Hepatocyte (in vitro differentiated cells): Measurements from ENCODE around the gene TMEM272. TPM values are rescaled to one million over a fixed set of nuclear protein-coding genes. Genes with fewer than 3 reads are reported as not detected.

ENCODE experiments used
- DNase-seq: peaks from one replicate; pipeline ENCODE4 v3.0.0-alpha.2; 2016; ENCODE audit warnings: low spot score
- H2AFZ ChIP-seq: fragments of 200-600 bp; sonication (generic); 2 replicates; pipeline ENCODE4 v1.6.0; 2016; ENCODE audit warnings: antibody characterized with exemption, mild to moderate bottlenecking
- H3K27ac ChIP-seq: fragments of 200-600 bp; sonication (generic); 2 replicates; pipeline ENCODE4 v1.5.1; 2016; ENCODE audit warnings: mild to moderate bottlenecking
- H3K27me3 ChIP-seq: fragments of 200-600 bp; sonication (generic); 2 replicates; pipeline ENCODE4 v1.6.1; 2016
- H3K36me3 ChIP-seq: fragments of 200-600 bp; sonication (generic); replicated peaks from 2 replicates; pipeline ENCODE4 v1.5.1; 2016; ENCODE audit warnings: low read depth; ENCODE audit not compliant: insufficient read depth
- H3K4me1 ChIP-seq: fragments of 200-600 bp; sonication (generic); 2 replicates; pipeline ENCODE4 v1.5.1; 2016; ENCODE audit warnings: mild to moderate bottlenecking, moderate library complexity; ENCODE audit not compliant: insufficient read depth
- H3K4me2 ChIP-seq: fragments of 200-600 bp; sonication (generic); 2 replicates; pipeline ENCODE4 v1.6.0; 2016
- H3K4me3 ChIP-seq: fragments of 200-600 bp; sonication (generic); 2 replicates; pipeline ENCODE4 v1.5.1; 2016; ENCODE audit warnings: mild to moderate bottlenecking
- H3K79me2 ChIP-seq: fragments of 200-600 bp; sonication (generic); 2 replicates; pipeline ENCODE4 v1.6.0; 2017; ENCODE audit warnings: mild to moderate bottlenecking
- H3K9me2 ChIP-seq: fragments of 200-600 bp; sonication (generic); replicated peaks from 2 replicates; pipeline ENCODE4 v1.6.0; 2017; ENCODE audit warnings: mild to moderate bottlenecking; ENCODE audit not compliant: insufficient read depth
- H3K9me3 ChIP-seq: fragments of 200-600 bp; sonication (generic); 2 replicates; pipeline ENCODE4 v1.5.1; 2016; ENCODE audit warnings: low read depth, mild to moderate bottlenecking
- H4K20me1 ChIP-seq: fragments of 200-600 bp; sonication (generic); 2 replicates; pipeline ENCODE4 v1.6.0; 2016; ENCODE audit warnings: mild to moderate bottlenecking; ENCODE audit not compliant: insufficient read depth, poor library complexity, severe bottlenecking
- CTCF ChIP-seq: fragments of 200-600 bp; sonication (generic); IDR thresholded peaks from 2 replicates; pipeline ENCODE4 v1.5.1; 2016; ENCODE audit warnings: antibody characterized with exemption, mild to moderate bottlenecking; ENCODE audit not compliant: poor library complexity
- EZH2 ChIP-seq: fragments of 200-600 bp; sonication (generic); IDR thresholded peaks from 2 replicates; pipeline ENCODE4 v1.6.1; 2016; ENCODE audit warnings: antibody characterized with exemption, mild to moderate bottlenecking, borderline replicate concordance
- EZH2phosphoT487 ChIP-seq: fragments of 200-600 bp; sonication (generic); IDR thresholded peaks from one replicate; pipeline ENCODE4 v1.6.1; 2018; ENCODE audit warnings: antibody characterized with exemption, mild to moderate bottlenecking, low read depth, moderate library complexity; ENCODE audit not compliant: unreplicated experiment, severe bottlenecking
- WGBS: methylation state at CpG from one replicate; pipeline ENCODE4 v1.1.6; 2016; ENCODE audit warnings: low lambda C conversion rate; ENCODE audit errors: missing lambda C conversion rate; 5-methylcytosine and 5-hydroxymethylcytosine counted together
- polyA plus RNA-seq: library from polyadenylated mRNA; unstranded; fragments of >200 nt; fragmentation: Nextera tagmentation; extraction: Ambion mirVana; gene quantifications from 2 replicates; pipeline ENCODE4 v1.2.1, GENCODE V29; 2016
- total RNA-seq: library from RNA; depleted of rRNA; stranded (reverse); fragments of >200 nt; gene quantifications from 2 replicates; pipeline ENCODE4 v1.2.3, GENCODE V29; 2014

Gene TMEM272
- total and polyA plus RNA-seq, 2 experiments from 2014 or later = 0.20 to 0.23 TPM

- no peaks in the 10 kb centered on the region for H3K36me3 ChIP-seq
- TF ChIP-seq CTCF = no peak
- no peak for TF ChIP-seq EZH2
- TF ChIP-seq EZH2phosphoT487 = no peak
- H2AFZ ChIP-seq = no peak overlapping the region
- DNase-seq = peak; percentile 35
- H3K79me2 ChIP-seq = no peaks in the 10 kb centered on the region
- H3K4me3 ChIP-seq = no peak overlapping the region
- H3K9me3 ChIP-seq = no peaks in the 10 kb centered on the region
- H3K27me3 ChIP-seq = no peaks in the 10 kb centered on the region
- no peak overlapping the region for H3K4me2 ChIP-seq
- peaks cover 3% of the 10 kb centered on the region for H3K4me1 ChIP-seq
- no peaks in the 10 kb centered on the region for H4K20me1 ChIP-seq
- H3K9me2 ChIP-seq = no peaks in the 10 kb centered on the region
- peak overlapping the region; percentile 37 for H3K27ac ChIP-seq
- WGBS = 93% methylated on average over 6 of the region's 6 CpGs
Measured at GRCh38 chr13:51770160-51770559, 74.8 kb downstream of the TMEM272 start.

GRCh38 chr13:51769455-51770127 lies 75.4 kb downstream of the TMEM272 start:
- peak overlapping the region; percentile 37 for H3K27ac ChIP-seq

GRCh38 chr13:51768976-51769375 lies 76.0 kb downstream of the TMEM272 start:
- WGBS = 89% methylated on average over 19 of the region's 19 CpGs

More at GRCh38 chr13:51769455-51770127, 75.4 kb downstream of the TMEM272 start:
- H3K79me2 ChIP-seq = no peaks in the 10 kb centered on the region
- H3K4me2 ChIP-seq = no peak overlapping the region
- no peak overlapping the region for H2AFZ ChIP-seq
- H4K20me1 ChIP-seq = no peaks in the 10 kb centered on the region
- no peaks in the 10 kb centered on the region for H3K9me2 ChIP-seq
- H3K27me3 ChIP-seq = no peaks in the 10 kb centered on the region
- DNase-seq = no peak
- no peak for TF ChIP-seq EZH2phosphoT487
- no peak for TF ChIP-seq EZH2
- no peak for TF ChIP-seq CTCF
- 83% methylated on average over 11 of the region's 11 CpGs for WGBS
- no peaks in the 10 kb centered on the region for H3K9me3 ChIP-seq
- peaks cover 8% of the 10 kb centered on the region for H3K4me1 ChIP-seq
- H3K4me3 ChIP-seq = no peak overlapping the region
- H3K36me3 ChIP-seq = no peaks in the 10 kb centered on the region

More at GRCh38 chr13:51768976-51769375, 76.0 kb downstream of the TMEM272 start:
- no peaks in the 10 kb centered on the region for H3K27me3 ChIP-seq
- no peak overlapping the region for H3K4me2 ChIP-seq
- no peaks in the 10 kb centered on the region for H3K36me3 ChIP-seq
- H3K4me1 ChIP-seq = peaks cover 13% of the 10 kb centered on the region
- H3K4me3 ChIP-seq = no peak overlapping the region
- no peaks in the 10 kb centered on the region for H3K9me2 ChIP-seq
- no peak for DNase-seq
- no peaks in the 10 kb centered on the region for H4K20me1 ChIP-seq
- no peak for TF ChIP-seq EZH2
- no peak for TF ChIP-seq EZH2phosphoT487
- no peak for TF ChIP-seq CTCF
- H3K79me2 ChIP-seq = no peaks in the 10 kb centered on the region
- H3K27ac ChIP-seq = no peak overlapping the region
- no peak overlapping the region for H2AFZ ChIP-seq
- no peaks in the 10 kb centered on the region for H3K9me3 ChIP-seq
